Liver (tissue), 9 donors: Measurements from ENCODE around the gene KICS2. TPM values are rescaled to one million over a fixed set of nuclear protein-coding genes. Genes with fewer than 3 reads are reported as not detected.
"Not testable (repeated sequence)": the region's sequence is repeated elsewhere in the genome, so short reads cannot be mapped to it uniquely, and the experiment has no call there.

Experiments used
- DNase-seq: peaks from one replicate; pipeline ENCODE4 v3.0.0-alpha.2; 2017; ENCODE audit warnings: low spot score
- H3K27ac ChIP-seq, 2 donors: one replicate each; pipeline ENCODE4 v1.7.0; 2013; ENCODE audit warnings: inconsistent platforms in 2 of 2, low read length in 2 of 2, control low read depth in 1 of 2, low read depth in 1 of 2, mild to moderate bottlenecking in 1 of 2
- H3K27me3 ChIP-seq, 4 donors: one replicate each; pipeline versions ENCODE4 v1.6.1 to v1.7.0; 2013; ENCODE audit warnings: low read length in 3 of 4, inconsistent platforms in 1 of 4, mild to moderate bottlenecking in 1 of 4, moderate library complexity in 1 of 4; ENCODE audit not compliant: control insufficient read depth in 4 of 4, insufficient read depth in 4 of 4
- H3K36me3 ChIP-seq, 4 donors: one replicate each; pipeline versions ENCODE4 v1.6.1 to v1.7.0; 2013; ENCODE audit warnings: low read length in 3 of 4, mild to moderate bottlenecking in 3 of 4, low read depth in 1 of 4, moderate library complexity in 1 of 4; ENCODE audit not compliant: control insufficient read depth in 4 of 4, insufficient read depth in 3 of 4
- H3K4me1 ChIP-seq, 4 donors: one replicate each; pipeline versions ENCODE4 v1.6.1 to v1.7.0; 2013; ENCODE audit warnings: low read length in 3 of 4, mild to moderate bottlenecking in 3 of 4, moderate library complexity in 1 of 4; ENCODE audit not compliant: control insufficient read depth in 4 of 4, insufficient read depth in 4 of 4
- H3K4me3 ChIP-seq, 3 donors: one replicate each; pipeline versions ENCODE4 v1.6.1 to v1.7.0; 2013; ENCODE audit warnings: low read length in 3 of 3, control low read depth in 1 of 3, low read depth in 1 of 3, mild to moderate bottlenecking in 1 of 3
- H3K9ac ChIP-seq, 2 donors: one replicate each; pipeline ENCODE4 v1.7.0; 2013; ENCODE audit warnings: low read length in 2 of 2, mild to moderate bottlenecking in 2 of 2, moderate library complexity in 2 of 2, control low read depth in 1 of 2, low read depth in 1 of 2
- H3K9me3 ChIP-seq, 4 donors: one replicate each; pipeline versions ENCODE4 v1.6.1 to v1.7.0; 2013; ENCODE audit warnings: low read length in 3 of 4; ENCODE audit not compliant: control insufficient read depth in 4 of 4
- ATF3 ChIP-seq: IDR thresholded peaks from 2 replicates; pipeline ENCODE4 v1.6.1; 2016; ENCODE audit warnings: antibody characterized with exemption
- CTCF ChIP-seq: fragments of 150-350 bp; IDR thresholded peaks from 2 replicates; pipeline ENCODE4 v1.5.1; 2017; ENCODE audit warnings: improper control_type of control experiment, low read depth, low read length; ENCODE audit not compliant: missing input control
- EGR1 ChIP-seq, 2 donors: IDR thresholded peaks; 2 replicates each; pipeline ENCODE4 v1.6.1; 2016 to 2018; ENCODE audit warnings: antibody characterized with exemption in 2 of 2, low read depth in 2 of 2
- FOXA1 ChIP-seq: IDR thresholded peaks from 2 replicates; pipeline ENCODE4 v1.6.1; 2016; ENCODE audit warnings: antibody characterized with exemption
- FOXA2 ChIP-seq: IDR thresholded peaks from 2 replicates; pipeline ENCODE4 v1.6.1; 2016; ENCODE audit warnings: antibody characterized with exemption
- GABPA ChIP-seq, 2 donors: IDR thresholded peaks in 1 of 2; conservative IDR thresholded peaks in 1 of 2; 2 replicates each; pipeline ENCODE4 v1.6.1; 2016; ENCODE audit warnings: antibody characterized with exemption in 2 of 2, mild to moderate bottlenecking in 1 of 2, moderate library complexity in 1 of 2
- HNF4A ChIP-seq, 2 donors: conservative IDR thresholded peaks; 2 replicates each; pipeline ENCODE4 v1.6.1; 2016; ENCODE audit warnings: antibody characterized with exemption in 2 of 2, mild to moderate bottlenecking in 2 of 2
- JUND ChIP-seq, 2 donors: IDR thresholded peaks; 2 replicates each; pipeline ENCODE4 v1.6.1; 2016; ENCODE audit warnings: antibody characterized with exemption in 2 of 2
- MAX ChIP-seq: IDR thresholded peaks from 2 replicates; pipeline ENCODE4 v1.6.1; 2016; ENCODE audit warnings: antibody characterized with exemption
- NR2F2 ChIP-seq: IDR thresholded peaks from 2 replicates; pipeline ENCODE4 v1.6.1; 2016; ENCODE audit warnings: antibody characterized with exemption
- RAD21 ChIP-seq, 2 donors: IDR thresholded peaks; 2 replicates each; pipeline ENCODE4 v1.6.1; 2016; ENCODE audit warnings: antibody characterized with exemption in 2 of 2, mild to moderate bottlenecking in 2 of 2
- REST ChIP-seq: IDR thresholded peaks from 2 replicates; pipeline ENCODE4 v1.6.1; 2016; ENCODE audit warnings: antibody characterized with exemption, mild to moderate bottlenecking
- RXRA ChIP-seq, 2 donors: IDR thresholded peaks; 2 replicates each; pipeline ENCODE4 v1.6.1; 2017 to 2018; ENCODE audit warnings: antibody characterized with exemption in 2 of 2, mild to moderate bottlenecking in 1 of 2
- SP1 ChIP-seq: IDR thresholded peaks from 2 replicates; pipeline ENCODE4 v1.6.1; 2018; ENCODE audit warnings: antibody characterized with exemption, mild to moderate bottlenecking
- TAF1 ChIP-seq: conservative IDR thresholded peaks from 2 replicates; pipeline ENCODE4 v1.6.1; 2016; ENCODE audit warnings: antibody characterized with exemption, mild to moderate bottlenecking
- YY1 ChIP-seq: IDR thresholded peaks from 2 replicates; pipeline ENCODE4 v1.6.1; 2016; ENCODE audit warnings: antibody characterized with exemption, mild to moderate bottlenecking
- ZBTB33 ChIP-seq: IDR thresholded peaks from 2 replicates; pipeline ENCODE4 v1.6.1; 2016; ENCODE audit warnings: antibody characterized with exemption
- WGBS: extraction: QIAGEN DNeasy Blood & Tissue Kit; methylation state at CpG from one replicate; pipeline ENCODE4 v1.1.7; 2013; 5-methylcytosine and 5-hydroxymethylcytosine counted together
- polyA plus RNA-seq, 2 donors: library from polyadenylated mRNA; stranded (reverse) in 1 of 2; unstranded in 1 of 2; fragments of 200-250 nt in 1 of 2; fragments of >200 nt in 1 of 2; fragmentation: Nextera tagmentation in 1 of 2; extraction: Ambion mirVana in 1 of 2; gene quantifications; one replicate each; pipeline versions ENCODE4 v1.2.1 to v1.2.3, GENCODE V29; 2013 to 2015
- total RNA-seq, 2 donors: library from RNA; depleted of rRNA; stranded (reverse); fragments of >200 nt; gene quantifications; one replicate each; pipeline ENCODE4 v1.2.3, GENCODE V29; 2014
- donor health status: healthy.
- donor health status: healthy.
- donor health status: healthy.
- donor health status: healthy.
- donor health status: healthy.

Gene KICS2
- total and polyA plus RNA-seq, 4 donors: 3.4 to 10.7 (median 5.3) TPM

GRCh38 chr12:64218597-64218996 lies 3.5 kb downstream of the KICS2 start (continued):
- TF ChIP-seq CTCF (no peak), REST (no peak)

- H3K27ac ChIP-seq, H3K27me3 ChIP-seq, H3K9ac ChIP-seq, H3K4me3 ChIP-seq, H3K9me3 ChIP-seq, DNase-seq: not testable (repeated sequence)
- peaks cover 0 to 13% (median 2%) of the 10 kb centered on the region in 4 donors for H3K36me3 ChIP-seq
- H3K4me1 ChIP-seq: peaks cover 0 to 10% (median 8%) of the 10 kb centered on the region in 4 donors
- WGBS: 99% methylated on average over 7 of the region's 7 CpGs
These were observed 4.5 kb downstream of the KICS2 start for GRCh38 chr12:64217643-64218042.

- Histone ChIP-seq H3K9ac (no peak overlapping the region), H3K27ac (no peak overlapping the region), H3K9me3 (no peaks in the 10 kb centered on the region), H3K4me1 (peaks cover 0 to 6% (median 4%) of the 10 kb centered on the region in 4 donors), H3K36me3 (peaks cover 0 to 13% (median 2%) of the 10 kb centered on the region in 4 donors), H3K4me3 (no peak overlapping the region), H3K27me3 (no peaks in the 10 kb centered on the region)
- no peak for DNase-seq
- no peak for TF ChIP-seq RAD21 (IDR thresholded peaks at IDR 0.05)
- no peak for TF ChIP-seq EGR1 (IDR thresholded peaks at IDR 0.05; ENCODE audit: low read depth in 2 of 2)
- no peak for TF ChIP-seq RXRA (IDR thresholded peaks at IDR 0.05)
- no peak for TF ChIP-seq SP1
- no peak for TF ChIP-seq FOXA2
- TF ChIP-seq CTCF: no peak
- no peak for TF ChIP-seq HNF4A (conservative IDR thresholded peaks at IDR 0.05)
- TF ChIP-seq GABPA (IDR thresholded peaks at IDR 0.05 in 1 of 2, conservative IDR thresholded peaks at IDR 0.05 in 1 of 2): no peak
- no peak for TF ChIP-seq YY1
- TF ChIP-seq ZBTB33: no peak
- no peak for TF ChIP-seq JUND (IDR thresholded peaks at IDR 0.05)
- no peak for TF ChIP-seq TAF1
- TF ChIP-seq MAX: no peak
- no peak for TF ChIP-seq FOXA1
- TF ChIP-seq ATF3: no peak
- TF ChIP-seq REST: no peak
- TF ChIP-seq NR2F2: no peak
These were observed 5.9 kb downstream of the KICS2 start for GRCh38 chr12:64216239-64216638.
